SU-DHL-6 (cell line): ENCODE measurements around the gene ASCL2.

Source experiments
- CTCF ChIP-seq: fragments of 200-600 bp; sonication (generic); IDR thresholded peaks from one replicate; pipeline ENCODE4 v1.5.1; 2017; ENCODE audit warnings: antibody characterized with exemption, mild to moderate bottlenecking, low read length, moderate library complexity; ENCODE audit not compliant: insufficient read depth, poor library complexity, severe bottlenecking
- EZH2phosphoT487 ChIP-seq: fragments of 200-600 bp; sonication (generic), shearing (Covaris generic); conservative IDR thresholded peaks from 2 replicates; pipeline ENCODE4 v1.6.1; 2018; ENCODE audit warnings: mild to moderate bottlenecking, antibody characterized with exemption, low read length, moderate library complexity, mixed read lengths

- TF ChIP-seq CTCF = no peak
- TF ChIP-seq EZH2phosphoT487 = no peak
Measured at GRCh38 chr11:2250485-2250884, 19.9 kb downstream of the ASCL2 start.
